CD14-positive monocyte (primary cell): ENCODE measurements around the gene SLC25A26. TPM values are rescaled to one million over a fixed set of nuclear protein-coding genes. Genes with fewer than 3 reads are reported as not detected.

Experiments used
- DNase-seq, 3 donors: peaks; one replicate each; pipeline ENCODE4 v3.0.0-alpha.2; 2011 to 2022
- H2AFZ ChIP-seq: 2 replicates; pipeline ENCODE4 v1.6.0; 2012; ENCODE audit warnings: mild to moderate bottlenecking, low read depth, low read length, inconsistent platforms; ENCODE audit not compliant: insufficient read depth, poor library complexity, severe bottlenecking
- H3K27ac ChIP-seq, 2 donors: 1 replicate in 1 of 2; 2 replicates in 1 of 2; pipeline ENCODE4 v1.5.1; 2012 to 2013; ENCODE audit warnings: low read length in 2 of 2, control low read depth in 1 of 2, inconsistent platforms in 1 of 2, low read depth in 1 of 2, mild to moderate bottlenecking in 1 of 2
- H3K27me3 ChIP-seq, 2 donors: one replicate each; pipeline versions ENCODE4 v1.6.0 to v1.6.1; 2011 to 2013; ENCODE audit warnings: low read length in 2 of 2; ENCODE audit not compliant: control insufficient read depth in 2 of 2, insufficient read depth in 2 of 2
- H3K36me3 ChIP-seq, 2 donors: replicated peaks in 1 of 2; 1 replicate in 1 of 2; 2 replicates in 1 of 2; pipeline versions ENCODE4 v1.5.1 to v1.6.1; 2012 to 2013; ENCODE audit warnings: low read length in 2 of 2, control low read depth in 1 of 2, inconsistent platforms in 1 of 2, mild to moderate bottlenecking in 1 of 2; ENCODE audit not compliant: insufficient read depth in 2 of 2, control insufficient read depth in 1 of 2
- H3K4me1 ChIP-seq, 2 donors: 1 replicate in 1 of 2; 2 replicates in 1 of 2; pipeline versions ENCODE4 v1.5.1 to v1.6.1; 2012 to 2013; ENCODE audit warnings: low read length in 2 of 2, control low read depth in 1 of 2, inconsistent platforms in 1 of 2, mild to moderate bottlenecking in 1 of 2, moderate library complexity in 1 of 2; ENCODE audit not compliant: insufficient read depth in 2 of 2, control insufficient read depth in 1 of 2
- H3K4me2 ChIP-seq: replicated peaks from 2 replicates; pipeline ENCODE3; 2012; ENCODE audit warnings: low read length, moderate library complexity, mild to moderate bottlenecking; ENCODE audit not compliant: poor library complexity, severe bottlenecking; ENCODE audit errors: extremely low read depth
- H3K4me3 ChIP-seq, 3 experiments: fragments of 200-600 bp in 1 of 3; sonication (generic) in 1 of 3; replicated peaks in 1 of 3; 1 replicate in 2 of 3; 2 replicates in 1 of 3; pipeline ENCODE4 v1.5.1; 2011 to 2013; ENCODE audit warnings: low read length in 3 of 3, mild to moderate bottlenecking in 3 of 3, control low read depth in 2 of 3, low read depth in 2 of 3, inconsistent platforms in 1 of 3, moderate library complexity in 1 of 3
- H3K79me2 ChIP-seq: 2 replicates; pipeline ENCODE4 v1.6.0; 2012; ENCODE audit warnings: mild to moderate bottlenecking, control low read depth, inconsistent platforms, low read length, moderate library complexity; ENCODE audit not compliant: insufficient read depth
- H3K9ac ChIP-seq: 2 replicates; pipeline ENCODE4 v1.6.0; 2017; ENCODE audit warnings: low read length, mild to moderate bottlenecking; ENCODE audit not compliant: insufficient read depth, poor library complexity, severe bottlenecking
- H3K9me3 ChIP-seq, 2 donors: replicated peaks in 1 of 2; 1 replicate in 1 of 2; 2 replicates in 1 of 2; pipeline versions ENCODE4 v1.5.1 to v1.6.1; 2012 to 2013; ENCODE audit warnings: low read length in 2 of 2, control low read depth in 1 of 2; ENCODE audit not compliant: control insufficient read depth in 1 of 2, insufficient read depth in 1 of 2
- H4K20me1 ChIP-seq: 2 replicates; pipeline ENCODE4 v1.6.0; 2012; ENCODE audit warnings: mild to moderate bottlenecking, low read length, control low read depth, moderate library complexity; ENCODE audit not compliant: insufficient read depth
- H3K27ac Mint-ChIP-seq, 7 donors: one replicate each; pipeline ENCODE4 v1.8.0; 2020; ENCODE audit warnings: mild to moderate bottlenecking in 7 of 7, mixed read lengths in 7 of 7, moderate library complexity in 6 of 7, inconsistent platforms in 2 of 7
- H3K27me3 Mint-ChIP-seq, 3 donors: one replicate each; pipeline ENCODE4 v1.8.0; 2021 to 2022; ENCODE audit warnings: low read depth in 3 of 3, mild to moderate bottlenecking in 3 of 3, mixed read lengths in 3 of 3, moderate library complexity in 3 of 3, inconsistent platforms in 1 of 3
- H3K36me3 Mint-ChIP-seq, 2 donors: one replicate each; pipeline ENCODE4 v1.8.0; 2020; ENCODE audit warnings: mixed read lengths in 2 of 2, inconsistent platforms in 1 of 2, mild to moderate bottlenecking in 1 of 2
- H3K4me1 Mint-ChIP-seq: one replicate; pipeline ENCODE4 v1.8.0; 2020; ENCODE audit warnings: mild to moderate bottlenecking, mixed read lengths
- H3K4me3 Mint-ChIP-seq, 2 donors: one replicate each; pipeline ENCODE4 v1.8.0; 2020; ENCODE audit warnings: mild to moderate bottlenecking in 2 of 2, mixed read lengths in 2 of 2, moderate library complexity in 1 of 2
- H3K9me3 Mint-ChIP-seq, 7 donors: one replicate each; pipeline ENCODE4 v1.8.0; 2020 to 2022; ENCODE audit warnings: mixed read lengths in 7 of 7, mild to moderate bottlenecking in 6 of 7, moderate library complexity in 6 of 7, inconsistent platforms in 2 of 7
- CTCF ChIP-seq: fragments of 200-600 bp; IDR thresholded peaks from one replicate; pipeline ENCODE4 v1.8.0; 2022; ENCODE audit warnings: antibody characterized with exemption, mild to moderate bottlenecking
- WGBS: methylation state at CpG from one replicate; pipeline ENCODE4 v1.1.5; 2013; ENCODE audit warnings: missing lambda C conversion rate; ENCODE audit not compliant: insufficient coverage; 5-methylcytosine and 5-hydroxymethylcytosine counted together
- intact Hi-C, 2 donors: fragments of 100-400 bp; cut with micrococcal nuclease; formaldehyde crosslinking; loops; one replicate each; pipeline versions ENCODE4 v1.15.0 to v1.15.1; 2023
- polyA plus RNA-seq, 3 donors: library from polyadenylated mRNA; depleted of rRNA in 1 of 3; unstranded in 2 of 3; stranded (reverse) in 1 of 3; fragments of 300-500 nt in 2 of 3; fragments of >200 nt in 1 of 3; fragmentation: Illumina TruSeq in 2 of 3; gene quantifications; 1 replicate in 2 of 3; 2 replicates in 1 of 3; pipeline ENCODE4 v1.2.3, GENCODE V29; 2012 to 2021

Gene SLC25A26
- polyA plus RNA-seq, 3 donors, result 11.6 to 23.0 (median 14.4) TPM

- Histone ChIP-seq H3K4me2 (no peak overlapping the region), H3K27ac (no peak overlapping the region), H3K36me3 (no peaks in the 10 kb centered on the region), H2AFZ (no peak overlapping the region), H3K79me2 (no peaks in the 10 kb centered on the region), H3K9ac (no peak overlapping the region), H3K9me3 (no peaks in the 10 kb centered on the region), H4K20me1 (no peaks in the 10 kb centered on the region), H3K4me3 (no peak overlapping the region), H3K4me1 (no peaks in the 10 kb centered on the region), H3K27me3 (no peaks in the 10 kb centered on the region)
- Mint-ChIP-seq H3K4me1 (no peaks in the 10 kb centered on the region), H3K27me3 (peaks cover 0 to 4% (median 1%) of the 10 kb centered on the region in 3 donors), H3K27ac (no peak overlapping the region), H3K9me3 (peaks cover 4 to 10% (median 7%) of the 10 kb centered on the region in 7 donors), H3K4me3 (no peak overlapping the region), H3K36me3 (no peaks in the 10 kb centered on the region)
- WGBS, result 100% methylated on average over 1 of the region's 2 CpGs
- intact Hi-C loops, result no loop called here
- TF ChIP-seq CTCF, result no peak
- DNase-seq, result no peak
Observed at GRCh38 chr3:66179793-66180192, 41.0 kb upstream of the SLC25A26 start.

GRCh38 chr3:66181764-66182163 lies 39.0 kb upstream of the SLC25A26 start:
- H3K9me3 ChIP-seq, result no peaks in the 10 kb centered on the region
- WGBS, result 90% methylated on average over 2 of the region's 6 CpGs
- H3K4me2 ChIP-seq, result no peak overlapping the region
- H3K4me3 ChIP-seq, result no peak overlapping the region
- no peak overlapping the region for H3K4me3 Mint-ChIP-seq
- peaks cover 6 to 14% (median 9%) of the 10 kb centered on the region in 7 donors for H3K9me3 Mint-ChIP-seq
- TF ChIP-seq CTCF, result no peak
- no peaks in the 10 kb centered on the region for H3K36me3 ChIP-seq
- H3K27ac ChIP-seq, result no peak overlapping the region
- no peak overlapping the region for H3K27ac Mint-ChIP-seq
- no peak for DNase-seq
- H3K27me3 ChIP-seq, result no peaks in the 10 kb centered on the region
- H3K79me2 ChIP-seq, result no peaks in the 10 kb centered on the region
- H3K4me1 ChIP-seq, result no peaks in the 10 kb centered on the region
- H3K27me3 Mint-ChIP-seq, result peaks cover 0 to 3% (median 1%) of the 10 kb centered on the region in 3 donors
- H3K9ac ChIP-seq, result no peak overlapping the region
- H4K20me1 ChIP-seq, result no peaks in the 10 kb centered on the region
- H2AFZ ChIP-seq, result no peak overlapping the region
- H3K36me3 Mint-ChIP-seq, result no peaks in the 10 kb centered on the region
- intact Hi-C loops, result no loop called here
- H3K4me1 Mint-ChIP-seq, result no peaks in the 10 kb centered on the region
